ENCODE measurements around the gene JADE2. TPM values are rescaled to one million over a fixed set of nuclear protein-coding genes. Genes with fewer than 3 reads are reported as not detected.

Gene JADE2
- total RNA-seq, 2 experiments from 2014 or later: 32.3 to 67.0 TPM

GRCh38 chr5:134500699-134501430 lies 24.6 kb upstream of the JADE2 start:
- no peak overlapping the region for H3K4me3 ChIP-seq (ENCODE audit: low read depth, low read length, poor library complexity, severe bottlenecking)
- no TSS peak for BruUV-seq (replicated peaks)
- no peaks in the 10 kb centered on the region for H3K9me2 ChIP-seq (ENCODE audit: insufficient read depth, low read length)
- no peaks in the 10 kb centered on the region for H3K9me3 ChIP-seq (ENCODE audit: low read length)
- H3K4me1 ChIP-seq (ENCODE audit: insufficient read depth, low read length, poor library complexity, severe bottlenecking): peaks cover 11% of the 10 kb centered on the region
- no peak for TF ChIP-seq CTCF (conservative IDR thresholded peaks at IDR 0.05; ENCODE audit: low read length)
- TF ChIP-seq EZH2phosphoT487 (IDR thresholded peaks at IDR 0.05; ENCODE audit: borderline replicate concordance, low read depth, low read length): no peak
- no peak overlapping the region for H3K4me2 ChIP-seq (ENCODE audit: low read length)
- ChIA-PET CTCF (ENCODE audit: unreplicated experiment) (no interaction called here), POLR2A (interaction anchor here (0.5 kb wide), 1 partner anchor 133 kb away, joined by 5 read pairs; no protein-coding TSS in a partner anchor)
- no peak for DNase-seq (ENCODE audit: low spot score)
- H3K79me2 ChIP-seq (ENCODE audit: insufficient read depth, low read depth, low read length): no peaks in the 10 kb centered on the region
- no peaks in the 10 kb centered on the region for H4K20me1 ChIP-seq (ENCODE audit: insufficient read depth, low read length)
- H3K36me3 ChIP-seq (ENCODE audit: insufficient read depth, low read length): no peaks in the 10 kb centered on the region
- no peak overlapping the region for H3K27ac ChIP-seq (ENCODE audit: low read depth, low read length, poor library complexity, severe bottlenecking)
- intact Hi-C loops (cut with micrococcal nuclease; ENCODE audit: unreplicated experiment): no loop called here
- H2AFZ ChIP-seq (ENCODE audit: low read length): no peak overlapping the region

- no peak for TF ChIP-seq CTCF (conservative IDR thresholded peaks at IDR 0.05; ENCODE audit: low read length)
- TF ChIP-seq EZH2phosphoT487 (IDR thresholded peaks at IDR 0.05; ENCODE audit: borderline replicate concordance, low read depth, low read length): no peak
Observed at GRCh38 chr5:134502259-134502658, 23.2 kb upstream of the JADE2 start.

More at GRCh38 chr5:134502259-134502658, 23.2 kb upstream of the JADE2 start:
- POLR2A ChIA-PET: interaction anchor here (1.0 to 1.5 kb wide), 2 partner anchors 9 to 291 kb away, joined by 3 read pairs; no protein-coding TSS in a partner anchor
- H2AFZ ChIP-seq (ENCODE audit: low read length): no peak overlapping the region
- no peaks in the 10 kb centered on the region for H3K9me2 ChIP-seq (ENCODE audit: insufficient read depth, low read length)
- H3K4me3 ChIP-seq (ENCODE audit: low read depth, low read length, poor library complexity, severe bottlenecking): no peak overlapping the region
- no TSS peak for BruUV-seq (replicated peaks)
- H3K9me3 ChIP-seq (ENCODE audit: low read length): no peaks in the 10 kb centered on the region
- no peaks in the 10 kb centered on the region for H3K79me2 ChIP-seq (ENCODE audit: insufficient read depth, low read depth, low read length)
- intact Hi-C loops (cut with micrococcal nuclease; ENCODE audit: unreplicated experiment): no loop called here
- H4K20me1 ChIP-seq (ENCODE audit: insufficient read depth, low read length): no peaks in the 10 kb centered on the region
- H3K4me1 ChIP-seq (ENCODE audit: insufficient read depth, low read length, poor library complexity, severe bottlenecking): peaks cover 11% of the 10 kb centered on the region
- CTCF ChIA-PET (ENCODE audit: unreplicated experiment): no interaction called here
- H3K36me3 ChIP-seq (ENCODE audit: insufficient read depth, low read length): no peaks in the 10 kb centered on the region
- H3K27ac ChIP-seq (ENCODE audit: low read depth, low read length, poor library complexity, severe bottlenecking): no peak overlapping the region
- no peak overlapping the region for H3K4me2 ChIP-seq (ENCODE audit: low read length)
- DNase-seq (ENCODE audit: low spot score): no peak

All from OCI-LY7 (cell line).